GM18867 (cell line): Measurements from ENCODE around the gene NDUFB2.
A peak's percentile ranks its signal among the peaks of the same experiment; 100 is the strongest.
"Not testable (repeated sequence)": the region's sequence is repeated elsewhere in the genome, so short reads cannot be mapped to it uniquely, and the experiment has no call there.

Experiments
- ATAC-seq: cut with Tn5 transposase; IDR thresholded peaks from one replicate; pipeline ENCODE4 v1.9.1; 2021; ENCODE audit warnings: mild to moderate bottlenecking, moderate library complexity; ENCODE audit not compliant: unreplicated experiment

The NDUFB2 gene

GRCh38 chr7:140696680-140697446, at the start of gene NDUFB2:
TSS of gene NDUFB2 (plus strand) at chr7:140696708. CDS start at chr7:140696745, 37 bp downstream.
- peak; percentile 89 for ATAC-seq

DNA sequence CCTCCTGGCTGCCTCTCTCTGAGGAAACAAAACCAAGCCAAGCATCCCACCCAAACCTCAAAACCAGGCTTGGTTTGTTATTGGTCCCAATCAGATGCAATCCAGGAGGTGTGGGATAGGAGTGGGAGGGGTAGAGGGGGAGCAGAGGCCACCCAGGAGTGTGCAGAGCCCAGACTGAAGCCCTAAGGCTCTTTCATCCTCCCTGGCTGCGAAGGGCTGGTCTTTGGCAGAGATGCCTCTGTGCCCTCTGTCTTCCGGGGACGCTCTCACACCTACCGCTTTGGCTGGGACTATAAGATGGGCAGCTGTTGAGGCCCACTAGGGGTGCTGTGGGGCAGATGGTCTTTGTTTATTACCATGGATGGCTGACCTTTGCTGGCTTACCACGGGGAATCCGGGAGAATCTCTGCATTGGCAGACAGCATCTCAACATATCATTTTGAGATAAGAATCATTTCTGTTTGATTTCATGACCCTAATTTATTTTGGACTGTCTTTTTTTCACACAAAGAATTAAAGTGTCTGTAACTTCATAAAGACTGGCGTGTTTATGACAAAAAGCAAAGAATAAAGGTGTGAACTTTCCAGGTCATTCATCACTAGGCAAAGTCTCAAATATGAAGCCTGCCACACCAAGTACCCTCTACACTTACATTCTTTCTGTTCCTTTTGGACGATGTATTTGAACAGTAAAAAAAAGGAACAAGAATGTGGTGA, 49.4 kb upstream of the NDUFB2 start:
- peak; percentile 84 for ATAC-seq

DNA sequence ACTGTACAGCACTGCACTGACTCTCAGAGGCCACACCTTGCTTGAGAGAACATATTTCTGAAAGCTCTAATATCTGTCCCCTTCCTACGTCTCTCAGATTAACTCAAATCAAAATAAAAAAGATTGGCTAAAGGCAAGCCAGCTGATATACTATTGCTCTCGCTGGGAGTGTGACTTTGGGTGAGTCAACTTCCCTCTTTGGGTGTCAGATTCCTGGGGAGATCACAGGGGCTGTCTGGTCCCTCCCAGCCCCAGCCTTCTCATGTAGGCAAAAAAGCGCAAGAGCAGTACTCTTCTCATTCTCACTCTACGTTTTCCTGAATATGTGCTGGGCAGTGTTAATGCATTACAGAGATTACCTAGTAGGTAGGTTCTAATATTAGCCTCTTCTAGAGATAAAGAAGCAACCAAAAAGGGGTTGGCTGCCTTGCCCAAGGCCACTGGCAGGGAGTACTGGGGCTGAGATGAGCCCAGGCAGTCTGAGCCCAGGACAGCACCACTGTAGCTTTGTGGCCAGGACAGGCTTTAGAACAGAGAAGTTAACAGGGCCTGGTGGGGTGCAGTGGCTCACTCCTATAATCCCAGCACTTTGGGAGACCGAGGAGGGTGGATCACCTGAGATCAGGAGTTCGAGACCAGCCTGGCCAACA, 46.8 kb upstream of the NDUFB2 start:
- no peak for ATAC-seq

DNA sequence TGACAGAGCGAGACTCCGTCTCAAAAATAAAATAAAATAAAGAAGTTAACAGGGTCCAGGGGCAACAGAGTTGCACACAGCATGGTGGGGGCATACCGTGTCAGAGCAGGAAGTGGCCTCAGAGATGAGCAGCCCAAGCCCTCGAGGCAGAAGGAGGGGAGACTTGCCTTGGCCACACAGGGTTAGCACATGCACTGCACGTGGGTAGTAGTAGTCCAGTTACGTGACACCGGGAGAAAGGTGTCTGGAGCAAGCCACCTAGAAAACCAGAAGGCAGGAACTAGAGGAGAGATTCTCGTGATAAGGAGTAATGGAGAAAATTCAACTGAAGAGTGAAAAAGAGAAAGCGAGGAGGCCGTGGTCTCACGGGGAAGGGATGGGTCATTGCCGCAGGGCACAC, 46.1 kb upstream of the NDUFB2 start:
- no peak for ATAC-seq

GRCh38 chr7:140653319-140654108, 43.0 kb upstream of the NDUFB2 start:
- no peak for ATAC-seq

GRCh38 chr7:140654109-140654387, 42.5 kb upstream of the NDUFB2 start:
- no peak for ATAC-seq

GRCh38 chr7:140654661-140655060, 41.8 kb upstream of the NDUFB2 start:
- no peak for ATAC-seq

DNA sequence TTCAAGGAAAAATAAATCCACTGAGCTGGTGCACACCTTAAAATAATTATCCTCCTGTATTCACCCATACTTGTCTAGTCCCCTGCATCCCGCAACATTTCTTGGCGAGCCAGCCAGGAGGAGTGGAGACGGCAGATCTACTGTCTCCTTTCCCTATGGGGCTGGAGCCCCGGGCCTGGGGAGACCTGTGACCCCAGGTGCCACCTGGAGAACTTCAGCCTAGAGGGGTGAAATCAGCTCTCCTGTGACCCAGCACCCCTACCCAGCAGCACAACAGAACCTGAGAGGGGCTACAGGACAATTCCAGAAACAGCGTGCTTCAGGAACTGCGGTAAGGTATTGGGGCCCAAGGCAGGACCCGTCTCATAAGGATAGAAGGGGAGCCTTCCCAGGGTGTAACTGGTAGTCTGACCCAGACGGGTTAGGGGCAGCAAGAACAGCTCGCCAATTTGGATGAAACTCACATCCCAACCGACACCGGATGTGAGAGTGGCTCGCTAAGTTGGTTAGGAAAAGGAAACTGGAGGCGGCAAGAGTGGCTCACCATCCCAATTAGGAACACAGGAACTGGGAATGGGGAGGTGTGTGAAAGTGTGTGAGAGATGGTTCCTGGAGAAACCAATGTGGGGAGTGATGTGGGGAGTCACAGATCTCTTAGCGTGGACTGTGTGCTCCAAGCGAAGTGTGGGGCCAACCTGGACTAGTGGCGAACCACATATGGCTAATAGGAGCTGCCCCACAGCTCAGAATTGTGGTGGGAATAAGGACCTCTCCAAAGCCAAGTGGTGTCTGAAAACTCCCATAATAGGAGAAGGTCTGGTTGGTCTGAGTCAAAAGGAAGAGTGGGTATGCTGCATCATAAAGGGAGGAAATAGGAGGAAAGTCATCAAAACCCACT, 40.7 kb upstream of the NDUFB2 start:
- no peak for ATAC-seq

GRCh38 chr7:140656548-140657515, 39.7 kb upstream of the NDUFB2 start:
- peak; percentile 77 for ATAC-seq

DNA sequence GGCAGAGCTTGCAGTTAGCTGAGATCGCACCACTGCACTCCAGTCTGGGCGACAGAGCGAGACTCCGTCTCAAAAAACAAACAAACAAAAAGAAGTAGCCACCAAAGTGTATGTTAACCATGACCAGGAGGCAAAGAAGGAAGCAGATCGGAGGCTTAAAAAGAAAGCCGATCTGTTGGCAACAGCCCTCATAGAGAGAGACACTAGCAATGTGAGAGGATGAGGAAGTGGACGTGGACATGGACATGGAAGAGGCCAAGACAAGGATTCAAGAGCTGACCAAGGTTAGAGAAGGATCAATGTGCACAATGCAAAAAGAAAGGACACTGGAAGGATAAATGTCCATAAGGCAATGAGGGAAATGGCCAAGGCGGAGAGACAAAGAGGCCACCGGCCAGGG, 38.6 kb upstream of the NDUFB2 start:
- ATAC-seq: no peak

- ATAC-seq: no peak
Measured at GRCh38 chr7:140659856-140660255, 36.7 kb upstream of the NDUFB2 start.

- no peak for ATAC-seq
Measured at GRCh38 chr7:140661124-140661523, 35.4 kb upstream of the NDUFB2 start.

DNA sequence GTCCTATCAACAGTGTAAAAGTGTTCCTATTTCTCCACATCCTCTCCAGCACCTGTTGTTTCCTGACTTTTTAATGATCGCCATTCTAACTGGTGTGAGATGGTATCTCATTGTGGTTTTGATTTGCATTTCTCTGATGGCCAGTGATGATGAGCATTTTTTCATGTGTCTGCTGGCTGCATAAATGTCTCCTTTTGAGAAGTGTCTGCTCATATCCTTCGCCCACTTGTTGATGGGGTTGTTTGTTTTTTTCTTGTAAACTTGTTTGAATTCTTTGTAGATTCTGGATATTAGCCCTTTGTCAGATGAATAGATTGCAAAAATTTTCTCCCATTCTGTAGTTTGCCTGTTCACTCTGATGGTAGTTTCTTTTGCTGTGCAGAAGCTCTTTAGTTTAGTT, 33.6 kb upstream of the NDUFB2 start:
- not testable (repeated sequence) for ATAC-seq

GRCh38 chr7:140667476-140667875, 29.0 kb upstream of the NDUFB2 start:
- no peak for ATAC-seq

- ATAC-seq: no peak
Measured at GRCh38 chr7:140668641-140669040, 27.9 kb upstream of the NDUFB2 start.

GRCh38 chr7:140669352-140669751, 27.2 kb upstream of the NDUFB2 start:
- ATAC-seq: no peak

DNA sequence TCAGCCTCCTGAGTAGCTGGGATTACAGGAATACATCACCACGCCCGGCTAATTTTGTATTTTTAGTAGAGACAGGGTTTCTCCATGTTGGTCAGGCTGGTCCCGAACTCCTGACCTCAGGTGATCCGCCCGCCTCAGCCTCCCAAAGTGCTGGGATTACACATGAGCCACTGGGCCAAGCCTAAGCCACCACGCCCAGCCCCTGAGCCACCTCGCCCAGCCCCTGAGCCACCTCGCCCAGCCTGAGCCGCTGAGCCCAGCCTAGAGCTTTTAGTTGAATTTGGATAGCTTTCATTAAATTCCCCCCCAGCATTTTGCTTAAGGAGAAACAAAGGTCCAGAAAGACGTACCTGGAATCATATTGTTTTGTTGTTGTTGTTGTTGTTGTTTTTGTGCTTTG, 26.6 kb upstream of the NDUFB2 start:
- not testable (repeated sequence) for ATAC-seq

DNA sequence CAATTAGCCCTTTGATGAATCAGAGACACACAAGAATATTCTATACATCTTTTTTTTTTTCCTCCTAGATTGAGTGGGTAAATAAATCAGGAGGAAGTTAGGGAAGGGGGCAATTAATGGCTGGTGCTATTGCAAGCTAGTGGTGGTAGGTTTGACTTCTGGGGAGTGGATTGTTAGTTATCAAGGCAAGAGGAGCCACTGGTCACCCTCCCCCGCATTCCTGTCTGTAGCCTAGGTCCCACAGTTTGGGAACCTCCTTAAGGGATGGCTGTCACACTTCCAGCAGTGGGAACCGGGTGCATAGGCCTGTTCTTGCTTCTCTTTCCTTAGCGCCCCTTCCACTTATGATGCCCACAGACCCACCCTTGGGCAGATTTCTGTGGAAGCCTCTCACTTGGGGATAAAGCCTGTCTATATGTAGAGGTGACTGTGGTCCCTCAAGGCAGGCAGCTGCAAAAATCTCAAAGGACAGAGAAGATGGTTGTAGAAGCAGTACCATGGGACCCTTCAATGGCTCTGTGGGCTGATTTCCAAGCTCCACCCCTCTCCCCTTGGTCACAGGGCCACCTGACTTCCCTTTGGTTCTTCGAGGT, 26.1 kb upstream of the NDUFB2 start:
- ATAC-seq: no peak

DNA sequence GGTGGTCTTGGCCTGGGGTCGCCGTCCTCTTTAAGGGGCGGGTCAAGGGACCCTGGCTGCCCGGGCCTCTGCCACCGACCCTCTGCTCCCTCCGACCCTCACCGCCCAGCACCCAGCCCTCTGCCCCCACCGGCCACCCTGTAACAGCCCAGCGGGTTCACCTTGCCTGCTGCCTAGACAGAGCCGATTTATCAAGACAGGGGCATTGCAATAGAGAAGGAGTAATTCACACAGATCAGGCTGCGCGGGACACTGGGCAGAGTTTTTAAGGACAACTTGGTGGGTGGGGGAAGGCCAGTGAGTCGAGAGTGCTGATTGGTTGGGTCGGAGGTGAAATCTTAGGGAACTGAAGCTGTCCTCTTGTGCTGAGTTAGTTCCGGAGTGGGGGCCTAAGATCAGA, 24.5 kb upstream of the NDUFB2 start:
- no peak for ATAC-seq
